GM19467 (cell line): ENCODE results near the gene RHEX.
"Not testable (repeated sequence)": the region's sequence is repeated elsewhere in the genome, so short reads cannot be mapped to it uniquely, and the experiment has no call there.

Experiments used
- ATAC-seq: cut with Tn5 transposase; IDR thresholded peaks from one replicate; pipeline ENCODE4 v1.9.1; 2021; ENCODE audit warnings: mild to moderate bottlenecking, moderate library complexity; ENCODE audit not compliant: unreplicated experiment

Gene RHEX

DNA sequence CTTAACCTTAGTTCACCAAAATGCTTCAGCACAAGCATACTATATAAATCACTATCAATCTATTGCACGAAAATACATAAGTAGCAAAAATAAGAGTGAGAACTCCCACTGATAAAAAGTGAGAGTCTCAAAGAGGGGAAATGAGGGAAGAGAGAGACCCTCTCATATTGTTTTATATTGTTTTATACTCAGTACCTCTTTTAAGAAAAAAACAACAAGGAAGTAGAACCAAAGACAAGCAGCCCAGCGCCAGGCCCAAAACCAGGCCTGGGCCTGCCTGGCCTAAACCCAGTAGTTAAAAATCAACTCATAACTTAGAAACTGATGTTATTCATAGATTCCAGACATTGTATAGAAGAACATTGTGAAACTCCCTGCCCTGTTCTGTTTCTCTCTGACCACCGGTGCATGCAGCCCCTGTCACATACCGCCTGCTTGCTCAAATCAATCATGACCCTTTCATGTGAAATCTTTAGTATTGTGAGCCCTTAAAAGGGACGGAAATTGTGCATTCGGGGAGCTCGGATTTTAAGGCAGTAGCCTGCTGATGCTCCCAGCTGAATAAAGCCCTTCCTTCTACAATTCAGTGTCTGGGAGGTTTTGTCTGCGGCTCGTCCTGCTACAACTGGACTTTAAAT is 5.4 kb downstream of the RHEX start:
- ATAC-seq: not testable (repeated sequence)

DNA sequence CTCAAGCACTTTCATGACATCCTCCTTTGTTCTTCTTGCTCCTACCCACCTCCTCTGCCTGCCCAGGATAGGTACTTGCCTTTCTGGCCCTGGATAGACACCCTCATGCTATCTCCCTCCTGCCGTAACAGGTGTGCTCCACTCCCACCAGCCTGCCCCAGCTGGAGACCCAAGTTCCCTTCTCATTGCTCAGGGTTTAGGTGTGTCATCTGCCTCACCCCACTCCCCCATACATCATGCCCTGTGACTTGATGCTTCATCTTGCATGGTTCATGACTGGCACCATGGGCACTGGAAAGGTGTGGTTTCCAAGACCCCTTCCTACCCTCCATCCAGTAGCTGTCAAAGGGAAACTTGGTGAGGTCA is 5.9 kb downstream of the RHEX start:
- ATAC-seq: no peak

DNA sequence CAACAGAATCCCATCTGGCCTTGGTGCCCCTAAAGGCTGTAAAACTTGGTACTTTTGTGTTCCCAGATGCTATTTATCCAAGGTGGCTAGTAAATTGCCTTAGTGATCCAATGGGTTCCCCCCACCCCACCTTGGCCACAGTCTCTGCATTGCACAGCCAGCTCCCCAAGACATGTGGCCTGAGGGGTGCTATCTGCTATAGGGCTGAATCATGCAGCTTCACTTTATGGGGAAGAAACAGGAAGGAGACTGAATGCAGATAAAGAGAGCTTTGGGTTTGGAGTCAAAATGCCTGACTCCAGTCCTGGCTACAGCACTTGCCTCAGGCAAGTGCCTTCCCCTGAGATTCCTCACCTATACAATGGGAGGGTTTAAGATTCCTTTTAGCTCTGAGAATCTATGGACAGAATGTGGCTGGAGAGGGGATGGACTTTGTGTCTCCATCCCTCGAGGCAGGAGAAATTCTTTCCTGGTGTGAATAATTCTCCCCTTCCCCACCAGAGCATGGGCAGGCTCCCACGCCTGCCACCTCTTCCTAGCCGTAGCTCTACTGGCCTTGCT is 6.5 kb downstream of the RHEX start:
- no peak for ATAC-seq

DNA sequence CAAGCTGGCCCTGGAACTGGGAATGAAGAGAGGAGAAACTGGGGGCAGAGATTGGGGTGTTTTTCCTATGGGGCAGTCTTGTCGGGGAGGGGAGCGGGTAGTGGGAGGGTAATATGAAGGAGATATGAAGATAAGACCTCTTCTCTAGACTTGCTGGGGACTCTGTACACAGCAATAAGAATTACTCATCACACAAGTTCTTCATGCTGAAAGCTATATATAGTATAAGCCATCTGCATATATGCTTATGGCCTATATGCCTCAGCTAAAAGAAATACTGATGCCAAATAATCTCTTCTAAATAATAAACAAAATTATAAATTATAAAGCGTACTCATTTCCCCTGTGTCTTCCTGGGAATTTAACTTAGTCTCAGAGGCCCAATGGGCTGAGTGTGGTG is 7.9 kb downstream of the RHEX start:
- no peak for ATAC-seq

DNA sequence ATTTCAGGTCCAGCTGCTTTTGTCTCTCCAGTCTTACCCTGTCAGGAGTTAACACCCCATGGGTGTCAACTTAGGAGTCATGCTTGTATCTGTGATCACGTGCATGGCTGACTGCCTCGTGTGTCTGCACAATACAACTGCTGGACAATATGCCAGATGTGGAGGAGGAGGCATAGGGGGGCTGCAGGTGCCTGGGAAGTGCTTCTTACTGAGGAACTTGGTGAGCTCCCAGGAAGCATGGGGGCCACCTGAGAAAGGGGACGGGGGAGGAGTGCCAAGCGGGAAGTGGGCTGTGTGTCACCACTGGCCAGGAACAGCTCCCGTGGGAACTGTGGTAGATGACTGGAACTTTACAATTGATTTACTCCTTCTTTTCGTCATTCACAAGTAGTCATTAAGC is 9.5 kb downstream of the RHEX start:
- ATAC-seq: no peak

DNA sequence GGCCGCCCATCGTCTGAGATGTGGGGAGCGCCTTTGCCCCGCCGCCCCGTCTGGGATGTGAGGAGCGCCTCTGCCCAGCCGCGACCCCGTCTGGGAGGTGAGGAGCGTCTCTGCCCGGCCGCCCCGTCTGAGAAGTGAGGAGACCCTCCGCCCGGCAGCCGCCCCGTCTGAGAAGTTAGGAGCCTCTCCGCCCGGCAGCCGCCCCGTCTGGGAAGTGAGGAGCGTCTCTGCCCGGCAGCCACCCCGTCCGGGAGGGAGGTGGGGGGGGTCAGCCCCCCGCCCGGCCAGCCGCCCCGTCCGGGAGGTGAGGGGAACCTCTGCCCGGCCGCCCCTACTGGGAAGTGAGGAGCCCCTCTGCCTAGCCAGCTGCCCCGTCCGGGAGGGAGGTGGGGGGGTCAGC is 11.0 kb downstream of the RHEX start:
- ATAC-seq: not testable (repeated sequence)

DNA sequence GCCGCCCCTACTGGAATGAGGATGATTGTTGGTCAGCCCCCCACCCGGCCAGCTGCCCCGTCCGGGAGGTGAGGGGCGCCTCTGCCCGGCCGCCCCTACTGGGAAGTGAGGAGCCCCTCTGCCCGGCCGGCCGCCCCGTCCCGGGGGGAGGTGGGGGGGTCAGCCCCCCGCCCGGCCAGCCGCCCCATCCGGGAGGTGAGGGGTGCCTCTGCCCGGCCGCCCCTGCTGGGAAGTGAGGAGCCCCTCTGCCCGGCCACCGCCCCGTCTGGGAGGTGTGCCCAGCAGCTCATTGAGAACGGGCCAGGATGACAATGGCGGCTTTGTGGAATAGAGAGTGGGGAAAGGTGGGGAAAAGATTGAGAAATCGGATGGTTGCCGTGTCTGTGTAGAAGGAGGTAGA is 11.5 kb downstream of the RHEX start:
- not testable (repeated sequence) for ATAC-seq

DNA sequence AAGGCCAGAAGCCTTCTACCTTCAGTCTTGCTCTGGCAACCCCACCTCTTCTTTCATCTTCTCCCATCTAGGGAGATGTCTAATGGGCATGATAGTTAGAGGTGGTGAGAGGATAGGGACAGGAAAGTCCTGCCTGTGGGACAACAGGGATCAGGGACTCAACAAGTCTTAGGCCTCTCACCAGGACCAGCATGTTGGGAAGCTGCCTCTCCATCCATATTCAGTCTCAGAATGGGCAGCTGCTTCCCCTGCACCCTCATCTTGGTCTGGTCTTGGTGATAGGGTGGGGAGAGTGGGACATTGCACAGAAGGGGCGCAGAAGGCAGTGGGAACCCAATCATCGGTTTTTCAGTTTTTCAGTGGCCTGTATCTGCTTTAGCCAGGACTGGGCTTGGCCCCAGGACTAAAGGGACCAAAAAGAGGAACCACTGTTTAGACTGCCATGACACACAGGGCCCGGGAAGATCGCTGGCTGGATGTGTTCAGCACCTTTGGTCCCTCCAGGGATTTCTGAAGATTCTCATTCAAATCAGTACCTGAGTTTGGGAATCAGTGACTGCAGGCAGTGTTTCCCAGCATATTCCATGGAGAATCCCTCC is 12.7 kb downstream of the RHEX start:
- ATAC-seq: no peak

DNA sequence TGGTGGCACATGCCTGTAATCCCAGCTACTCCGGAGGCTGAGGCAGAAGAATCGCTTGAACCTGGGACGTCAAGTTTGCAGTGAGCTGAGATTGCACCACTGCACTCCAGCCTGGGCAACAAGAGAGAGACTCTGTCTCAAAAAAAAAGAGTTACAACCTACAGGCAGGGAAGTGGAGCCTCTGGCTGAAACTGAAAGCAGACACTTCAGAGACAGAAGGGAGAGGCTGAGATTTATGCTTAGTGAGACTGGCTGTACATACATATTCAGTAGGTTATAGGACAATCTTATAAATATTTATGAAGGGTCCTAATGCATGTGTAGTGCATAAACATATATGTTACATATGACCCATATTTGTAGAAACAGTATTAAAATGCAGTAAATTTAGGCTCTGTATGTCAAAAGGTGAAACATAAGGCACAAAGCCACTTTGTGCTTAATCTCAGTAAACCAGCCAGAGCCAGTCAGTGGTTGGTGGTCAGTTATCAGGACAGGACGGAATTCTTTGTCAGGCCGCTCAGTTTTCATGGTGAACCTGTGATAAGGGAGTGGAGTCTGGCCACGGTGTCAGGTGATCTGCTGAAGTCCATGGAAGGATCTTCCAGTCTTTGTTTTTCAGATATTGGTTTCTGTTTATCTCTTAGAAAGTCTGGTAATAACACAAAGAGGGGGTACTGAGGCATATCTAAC is 13.7 kb downstream of the RHEX start:
- peak; percentile 75 for ATAC-seq

DNA sequence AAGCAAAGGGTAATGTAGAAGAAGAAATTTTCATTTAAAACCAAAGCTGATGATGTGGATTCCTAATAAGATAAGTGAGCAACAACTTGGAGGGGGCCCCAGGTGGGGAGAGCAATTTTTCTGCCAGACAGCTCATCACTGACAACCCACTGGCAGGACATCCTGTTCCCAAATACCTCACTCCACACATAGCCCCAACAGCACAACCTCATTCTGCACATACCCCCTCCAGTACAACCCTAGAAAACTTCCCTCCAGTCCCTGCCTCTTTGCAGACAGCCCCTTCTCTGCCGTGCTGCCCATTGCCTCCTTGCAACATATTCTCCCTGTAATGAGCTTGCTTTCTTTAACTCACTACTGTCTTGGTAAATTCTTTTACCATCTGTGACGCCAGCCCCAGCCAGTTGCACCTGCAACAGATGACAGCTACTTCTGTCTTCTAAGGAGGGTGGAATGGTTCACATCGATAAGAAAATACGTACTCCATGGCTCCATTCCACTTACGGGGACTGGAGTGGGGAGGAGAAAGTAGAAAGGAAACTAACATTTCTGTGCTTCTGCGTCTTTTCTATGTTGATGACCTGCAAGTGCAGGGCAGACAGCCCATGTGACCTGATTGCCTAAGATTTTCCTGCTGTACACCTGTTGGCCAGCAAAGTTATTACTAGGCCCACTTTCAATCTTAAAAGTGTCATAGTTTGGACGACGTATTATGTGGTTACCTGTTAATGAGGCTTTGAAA is 14.7 kb downstream of the RHEX start:
- no peak for ATAC-seq

DNA sequence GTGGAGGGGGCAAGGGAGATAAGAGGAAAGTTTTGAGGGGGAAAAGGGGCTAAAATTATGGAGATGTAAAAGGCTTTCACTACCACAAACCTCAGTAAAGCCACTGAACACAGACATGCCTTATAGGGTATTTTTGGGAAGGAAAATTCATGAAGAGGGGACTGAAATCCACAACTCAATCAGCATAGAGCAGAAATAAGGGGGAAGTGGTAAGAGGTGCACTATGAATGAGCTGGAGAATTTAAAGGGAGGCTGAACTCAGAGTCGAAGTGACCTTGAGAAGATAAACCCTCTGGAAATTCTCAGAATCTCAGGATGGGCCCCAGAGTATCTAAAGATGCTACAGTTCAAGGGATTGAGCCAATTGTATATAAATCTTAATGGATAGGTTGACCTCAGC is 15.3 kb downstream of the RHEX start:
- no peak for ATAC-seq

DNA sequence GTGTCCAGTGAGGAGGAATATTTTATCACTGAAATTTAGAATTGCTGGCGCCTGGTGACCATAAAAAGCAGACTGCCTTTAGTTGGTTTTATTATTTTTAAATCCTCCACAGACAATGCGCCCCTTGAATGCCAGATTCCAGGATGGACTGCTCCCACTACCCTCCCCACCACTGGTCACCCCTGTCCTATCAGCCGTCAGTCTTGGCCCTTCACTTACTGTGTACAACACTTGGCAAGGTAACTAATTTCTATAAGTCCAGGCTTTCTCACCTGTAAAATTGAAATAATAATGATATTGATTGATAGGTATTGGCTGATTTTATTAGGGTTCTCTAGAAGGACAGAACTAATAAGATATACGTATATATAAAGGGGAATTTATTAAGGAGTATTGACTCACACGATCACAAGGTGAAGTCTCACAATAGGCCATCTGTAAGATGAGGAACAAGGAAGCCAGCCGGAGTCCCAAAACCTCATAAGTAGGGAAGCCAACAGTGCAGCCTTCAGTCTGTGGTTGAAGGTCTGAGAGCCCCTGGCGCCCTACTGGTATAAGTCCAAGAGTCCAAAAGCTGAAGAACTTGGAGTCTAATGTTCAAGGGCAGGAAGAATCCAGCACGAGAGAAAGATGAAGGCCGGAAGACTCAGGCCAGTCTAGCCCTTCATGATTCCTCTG is 17.8 kb downstream of the RHEX start:
- no peak for ATAC-seq

DNA sequence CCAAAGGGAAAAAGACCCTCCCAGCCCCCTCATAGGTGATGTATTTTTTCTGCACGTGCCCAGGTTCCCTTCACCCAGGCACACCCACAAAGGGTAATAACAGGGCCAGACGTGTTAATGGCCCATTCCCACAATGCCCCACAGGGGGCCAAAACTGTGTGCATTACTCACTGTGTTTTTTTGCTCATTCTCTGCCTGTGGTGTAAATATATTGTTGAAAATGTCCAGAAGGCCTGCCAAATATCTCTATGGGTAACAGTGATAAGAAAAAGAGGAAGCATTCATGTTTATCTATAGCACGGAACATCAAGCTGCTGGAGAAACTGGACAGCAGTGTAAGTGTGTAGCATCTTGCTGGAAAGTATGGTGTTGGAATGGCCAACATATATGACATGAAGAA is 21.9 kb downstream of the RHEX start:
- ATAC-seq: no peak

DNA sequence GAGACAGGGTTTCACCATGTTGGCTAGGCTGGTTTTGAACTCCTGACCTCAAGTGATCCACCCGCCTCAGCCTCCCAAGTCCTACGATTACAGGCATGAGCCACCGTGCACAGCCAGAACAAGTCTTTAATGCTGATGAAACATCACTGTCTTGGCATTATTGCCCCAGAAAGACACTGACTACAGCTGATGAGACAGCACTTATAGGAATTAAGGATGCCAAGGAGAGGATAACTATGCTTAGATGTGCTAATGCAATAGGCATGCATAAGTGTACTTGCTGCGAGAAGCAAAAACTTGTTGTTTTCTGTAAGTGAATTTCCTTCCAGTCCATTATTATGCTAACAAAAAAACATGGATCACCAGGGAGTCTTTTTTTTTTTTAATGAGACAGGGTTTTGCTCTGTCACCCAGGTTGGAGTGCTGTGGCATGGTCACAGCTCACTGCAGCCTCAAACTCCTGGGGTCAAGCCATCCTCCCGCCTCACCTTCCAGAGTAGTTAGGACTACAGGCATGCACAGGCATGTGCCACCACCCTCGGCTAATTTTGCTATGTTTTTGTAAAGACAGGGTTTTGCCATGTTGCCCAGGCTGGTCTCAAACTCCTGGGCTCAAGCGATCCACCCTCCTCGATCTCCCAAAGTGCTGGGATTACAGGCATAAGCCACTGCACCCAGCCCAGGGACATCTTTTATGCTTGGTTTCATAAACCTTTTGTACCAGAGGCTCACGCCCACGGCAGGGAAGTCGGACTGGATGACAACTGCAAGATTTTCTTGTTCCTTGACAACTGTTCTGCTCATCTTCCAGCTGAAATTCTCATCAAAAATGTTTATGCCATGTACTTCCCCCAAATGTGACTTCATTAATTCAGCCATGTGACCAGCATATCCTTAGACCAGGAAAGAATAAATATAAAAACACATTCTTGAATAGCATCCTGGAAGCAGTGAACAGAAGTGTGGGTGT is 23.1 kb downstream of the RHEX start:
- ATAC-seq: no peak

DNA sequence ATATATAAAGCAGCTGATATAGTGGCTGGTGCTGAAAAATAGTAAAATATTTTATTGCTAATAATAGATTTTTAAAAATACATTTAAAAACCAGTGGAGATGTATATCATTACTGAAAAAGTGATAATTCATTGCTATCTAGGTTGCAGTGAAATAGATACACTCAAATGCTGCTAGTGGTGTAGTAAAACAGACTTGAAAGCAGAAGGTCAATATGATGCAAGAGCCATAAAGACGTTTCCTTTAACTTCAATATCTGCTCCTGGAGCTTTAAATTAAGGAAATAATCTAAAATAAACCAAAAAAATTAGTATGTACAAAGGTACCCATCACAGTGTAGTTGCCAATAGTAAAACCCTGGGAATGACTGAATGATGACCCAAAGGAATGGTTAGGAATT is 26.2 kb downstream of the RHEX start:
- no peak for ATAC-seq

DNA sequence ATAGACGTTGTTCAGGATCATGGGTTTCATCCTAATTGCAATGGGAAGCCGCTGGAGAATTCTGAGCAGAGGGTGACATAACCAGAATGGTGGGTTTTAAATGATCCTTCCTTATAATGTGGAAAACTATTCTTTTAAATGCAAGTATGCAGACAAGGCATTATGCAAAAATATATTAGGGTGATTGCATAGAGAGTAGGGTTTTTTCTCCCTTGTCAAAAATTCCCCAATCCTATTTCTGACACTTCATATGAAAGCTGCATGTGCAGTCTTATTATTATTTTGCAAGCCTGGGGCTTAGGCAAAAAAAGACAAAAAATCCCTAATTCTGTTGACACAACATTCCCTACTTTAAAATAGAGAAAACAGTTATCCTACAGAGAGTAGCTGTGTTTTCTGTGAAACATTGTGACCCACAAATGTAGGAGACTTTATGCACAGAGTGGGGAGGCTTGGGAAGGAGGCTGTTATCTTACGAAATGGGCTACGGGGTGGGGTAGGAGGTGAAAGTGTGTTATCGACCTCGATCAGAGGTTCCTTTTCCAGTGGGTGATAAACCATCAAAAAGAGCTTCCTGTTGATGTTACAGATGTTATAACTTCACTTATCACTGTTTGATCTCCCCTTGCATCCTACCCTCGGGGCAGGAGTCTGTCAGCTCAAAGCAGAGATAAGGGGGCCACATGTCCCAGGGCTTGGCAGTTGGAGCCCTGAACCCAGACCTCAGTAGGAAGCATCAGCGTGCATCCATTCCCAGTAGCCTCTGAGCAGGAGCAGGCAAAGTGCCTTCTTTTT is 27.2 kb downstream of the RHEX start:
- no peak for ATAC-seq

DNA sequence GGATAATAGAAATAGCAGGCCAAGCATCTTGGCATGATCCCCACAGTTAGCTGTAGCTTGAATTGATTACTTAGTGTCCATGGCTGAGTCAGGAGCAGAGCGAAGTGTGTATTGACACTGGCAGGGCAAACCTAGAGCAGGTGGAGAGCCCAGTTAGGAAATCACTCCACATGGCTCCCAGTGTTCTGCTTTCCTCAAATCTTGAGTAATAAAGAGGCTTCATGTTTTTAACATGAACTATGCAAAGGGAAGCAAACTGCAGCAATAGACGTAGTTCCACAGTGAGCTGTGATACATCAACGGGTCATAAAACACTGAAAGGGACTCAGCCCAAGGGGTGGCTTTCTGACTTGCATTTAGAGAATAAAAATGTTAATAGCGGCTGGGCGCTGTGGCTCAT is 28.9 kb downstream of the RHEX start:
- ATAC-seq: no peak

DNA sequence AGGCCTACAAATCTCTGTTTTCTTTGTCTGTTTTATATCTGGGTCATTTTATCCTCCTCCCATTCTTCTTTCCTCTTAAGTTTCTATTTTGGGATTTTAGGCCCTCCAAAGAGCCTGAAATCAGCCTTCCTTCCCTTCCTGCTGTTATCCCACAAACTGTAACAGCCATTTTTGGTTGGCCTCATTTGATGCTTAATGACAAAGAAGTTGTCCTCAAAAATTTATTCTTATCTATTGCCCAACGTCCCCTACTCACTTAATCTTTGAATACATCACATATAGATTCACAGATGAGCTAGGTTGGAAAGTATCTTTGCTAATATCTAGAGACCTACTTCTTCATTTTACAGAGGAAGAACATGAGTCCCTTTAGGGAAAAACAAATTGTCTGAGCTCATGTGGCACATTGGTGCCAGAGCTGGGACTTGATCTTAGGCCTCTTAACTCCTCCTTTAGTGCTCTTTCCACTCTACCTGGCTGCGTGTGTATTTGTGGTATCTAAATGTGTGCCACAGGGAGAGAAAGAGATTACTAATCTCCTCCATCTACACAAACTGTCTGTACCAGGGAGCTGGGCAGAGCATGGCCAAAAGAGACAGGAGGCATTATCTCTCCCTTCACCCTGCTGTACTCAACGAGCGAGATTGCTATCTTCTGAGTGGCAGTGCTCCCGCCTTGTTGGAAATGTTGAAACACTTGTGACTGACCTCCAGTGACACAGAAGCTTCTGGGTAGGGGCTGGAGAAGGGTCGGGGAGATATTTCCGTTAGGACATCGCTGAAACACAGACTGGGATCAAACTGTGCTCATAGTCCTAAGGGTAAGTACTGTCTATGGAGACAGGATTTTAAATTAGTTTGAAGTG is 30.1 kb downstream of the RHEX start:
- no peak for ATAC-seq
